Mammary microvascular endothelial cell (primary cell): ENCODE measurements around the gene AQP5. TPM values are rescaled to one million over a fixed set of nuclear protein-coding genes. Genes with fewer than 3 reads are reported as not detected.

Experiments
- total RNA-seq: library from RNA; depleted of rRNA; stranded (reverse); fragments of >200 nt; gene quantifications from 2 replicates; pipeline ENCODE4 v1.2.3, GENCODE V29; 2015

The AQP5 gene
- total RNA-seq, result not detected in 2 replicates

GRCh38 chr12:49961111-49961922, at the start of gene AQP5:
Gene AQP5 (plus strand): TSS chr12:49961872. CDS start chr12:49962018, 146 bp downstream.

GRCh38 chr12:49950273-49951251, 11.1 kb upstream of the AQP5 start, which contains the start of gene AQP2:
Gene AQP2 (plus strand): TSS chr12:49950737. CDS start chr12:49950831, 94 bp downstream.

DNA sequence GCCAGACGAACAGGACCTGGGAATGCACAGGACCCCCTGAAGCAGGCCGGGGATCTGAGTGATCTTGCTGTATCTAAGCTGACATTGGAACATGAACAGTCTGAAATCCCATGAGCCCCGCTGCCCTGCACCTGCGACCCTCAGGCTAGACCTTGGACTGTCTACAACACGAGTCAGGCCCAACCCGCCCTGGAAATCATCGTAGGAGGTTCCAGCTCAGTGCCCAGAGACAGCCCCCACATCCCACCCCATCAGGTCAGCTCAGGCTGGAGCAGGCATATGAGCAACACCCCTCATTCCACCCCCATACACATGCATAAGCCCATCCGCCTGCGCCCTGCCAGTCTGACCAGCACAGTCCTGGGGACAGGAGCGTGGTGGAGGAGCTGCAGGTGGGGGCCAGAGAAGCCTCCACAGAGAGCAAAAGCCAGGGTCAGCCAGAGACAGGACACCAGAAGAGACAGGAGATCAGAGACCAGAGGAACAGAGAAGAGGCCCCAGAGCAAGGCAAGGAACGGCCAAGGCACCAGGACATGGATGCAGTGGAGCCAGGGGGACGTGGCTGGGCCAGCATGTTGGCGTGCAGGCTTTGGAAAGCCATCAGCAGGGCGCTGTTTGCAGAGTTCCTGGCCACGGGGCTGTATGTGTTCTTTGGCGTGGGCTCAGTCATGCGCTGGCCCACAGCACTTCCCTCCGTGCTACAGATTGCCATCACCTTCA, 11.1 kb downstream of the AQP5 start, which contains the start of gene AQP6:
AQP6 (plus strand) TSS at position 307 of the 720 bp plus-strand sequence; CDS start at position 534, 227 bp downstream.

Other genes starting within 250 kb of the AQP5 start
- gene TMBIM6, start 220.3 kb upstream of the AQP5 start, total RNA-seq, result 346 and 374 TPM in 2 replicates
- gene NCKAP5L, start 133.5 kb upstream of the AQP5 start, total RNA-seq, result 13.3 and 15.6 TPM in 2 replicates
- 2.3 and 2.4 TPM in 2 replicates for gene BCDIN3D, start 118.8 kb upstream of the AQP5 start, total RNA-seq
- gene FAIM2, start 58.0 kb upstream of the AQP5 start, total RNA-seq, result not detected in 2 replicates
- not detected in 2 replicates for gene AQP2, start 11.1 kb upstream of the AQP5 start, total RNA-seq
- gene AQP6, start 11.1 kb downstream of the AQP5 start, total RNA-seq, result not detected in 2 replicates
- gene RACGAP1, start 63.6 kb downstream of the AQP5 start, total RNA-seq, result 51.0 and 54.1 TPM in 2 replicates
- 0.25 and 1.9 TPM in 2 replicates for gene ASIC1, start 95.7 kb downstream of the AQP5 start, total RNA-seq
- gene SMARCD1, start 123.5 kb downstream of the AQP5 start, total RNA-seq, result 70.9 and 71.6 TPM in 2 replicates
- gene GPD1, start 142.1 kb downstream of the AQP5 start, total RNA-seq, result not detected in 2 replicates
- gene COX14, start 150.4 kb downstream of the AQP5 start, total RNA-seq, result 48.9 and 57.1 TPM in 2 replicates
- gene CERS5, start 205.5 kb downstream of the AQP5 start, total RNA-seq, result 27.0 and 33.7 TPM in 2 replicates